GM19452 (cell line): ENCODE measurements around the gene CAPN15.

Experiments used
- ATAC-seq: cut with Tn5 transposase; IDR thresholded peaks from one replicate; pipeline ENCODE4 v1.9.1; 2021; ENCODE audit not compliant: unreplicated experiment

Gene CAPN15

DNA sequence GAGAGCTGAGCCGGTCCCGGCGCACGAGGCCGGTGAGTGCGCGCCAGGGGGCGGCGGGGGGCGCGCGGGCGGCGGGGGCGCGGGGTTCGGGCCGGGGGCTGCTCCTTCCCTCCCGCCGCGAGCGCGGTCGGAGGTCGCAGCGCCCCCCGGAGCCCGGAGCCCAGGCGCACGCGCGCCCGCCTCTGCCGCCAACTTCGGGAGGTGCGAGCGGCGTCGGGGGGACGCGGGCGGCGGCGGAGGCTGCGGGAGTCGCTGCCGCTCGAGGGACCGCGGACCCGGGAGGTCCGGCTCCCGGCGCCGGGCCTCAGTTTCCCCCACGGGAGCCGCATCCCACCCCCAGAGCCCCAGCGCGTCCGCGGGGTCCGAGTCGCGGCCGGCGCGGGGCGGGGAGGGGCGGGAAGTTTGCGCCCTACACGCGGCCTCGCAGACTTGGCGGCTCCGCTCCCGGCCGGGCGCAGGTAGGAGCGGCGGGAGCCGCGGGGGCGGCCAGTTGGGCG is 32.7 kb downstream of the CAPN15 start, which contains the start of gene PRR35:
TSS of gene PRR35 (plus strand) at position 191 of the 497 bp plus-strand sequence. CDS start 2,901 bp downstream, outside the sequence.
- ATAC-seq = no peak

- ATAC-seq = no peak
These were observed 33.3 kb downstream of the CAPN15 start for GRCh38 chr16:560701-561412.

DNA sequence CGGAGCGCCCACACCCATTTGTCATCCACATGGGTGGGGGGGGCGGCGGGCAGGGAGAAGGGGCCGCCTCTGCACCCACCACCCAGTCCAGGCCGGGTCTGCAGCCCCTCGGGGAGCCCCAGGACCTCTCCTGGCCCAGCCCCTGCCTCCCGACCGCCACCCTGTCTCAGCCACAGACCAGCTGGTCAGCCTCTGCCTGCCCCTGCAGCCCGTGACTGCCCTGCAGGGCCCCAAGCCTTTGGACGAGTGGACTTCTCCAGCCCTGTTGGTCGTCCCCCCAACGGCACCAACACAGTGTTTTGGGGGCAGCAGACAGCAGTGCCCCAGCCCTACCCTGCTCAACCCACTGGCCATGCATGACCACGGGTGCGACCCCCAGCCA is 33.9 kb downstream of the CAPN15 start:
- ATAC-seq = no peak

GRCh38 chr16:561957-562938 is 34.7 kb downstream of the CAPN15 start:
- no peak for ATAC-seq

GRCh38 chr16:563072-563644 is 35.6 kb downstream of the CAPN15 start:
- ATAC-seq = no peak

- no peak for ATAC-seq
These were observed 37.3 kb downstream of the CAPN15 start for GRCh38 chr16:564690-565418.

- no peak for ATAC-seq
These were observed 38.2 kb downstream of the CAPN15 start for GRCh38 chr16:565419-566330.

DNA sequence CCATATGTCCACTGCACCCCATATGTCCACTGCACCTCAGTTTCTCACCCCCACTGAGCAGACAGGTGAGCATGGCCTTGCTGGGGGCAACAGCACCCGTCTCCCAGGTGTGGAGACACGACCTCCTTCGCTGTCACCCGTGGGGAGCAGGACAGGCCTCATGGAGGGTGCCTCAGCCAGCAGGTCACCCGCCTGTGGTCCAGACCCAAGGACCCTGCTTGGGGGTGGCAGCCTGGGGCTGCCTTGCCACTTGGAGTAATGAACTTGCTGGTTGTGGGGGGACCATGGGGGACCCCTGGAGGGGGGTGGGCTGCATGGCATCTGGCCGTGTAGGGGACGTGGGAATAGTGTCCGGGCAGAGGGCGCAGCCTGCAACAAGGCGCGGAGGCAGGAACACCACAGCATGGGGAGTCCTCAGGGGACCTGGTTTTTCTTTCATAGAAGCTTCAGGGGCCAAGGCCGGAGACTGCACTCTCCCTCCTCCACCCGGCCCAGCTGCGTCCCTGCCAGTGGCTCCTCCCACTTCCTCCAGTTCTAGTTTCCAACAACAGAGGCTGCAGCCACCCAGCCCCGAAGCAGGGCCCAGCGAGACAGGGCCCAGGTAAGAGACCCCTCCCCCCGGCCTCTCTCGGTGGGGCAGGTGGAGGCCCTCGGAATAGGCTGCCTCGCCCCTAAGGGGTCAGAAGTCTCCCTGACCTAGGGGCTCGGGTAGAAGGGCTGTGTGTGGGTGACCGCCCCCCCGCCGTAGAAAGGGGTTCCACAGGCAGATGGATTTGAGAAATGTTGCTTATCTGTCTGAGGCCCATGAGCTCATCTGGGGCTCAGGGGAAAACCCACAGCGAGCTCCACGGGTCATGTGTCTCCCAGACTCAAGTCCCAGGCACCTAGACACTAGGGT is 39.2 kb downstream of the CAPN15 start, which contains the start of gene NHLRC4:
TSS of gene NHLRC4 (plus strand) at position 531 of the 898 bp plus-strand sequence. CDS start 1,043 bp downstream, outside the sequence.
- peak; percentile 48 for ATAC-seq

DNA sequence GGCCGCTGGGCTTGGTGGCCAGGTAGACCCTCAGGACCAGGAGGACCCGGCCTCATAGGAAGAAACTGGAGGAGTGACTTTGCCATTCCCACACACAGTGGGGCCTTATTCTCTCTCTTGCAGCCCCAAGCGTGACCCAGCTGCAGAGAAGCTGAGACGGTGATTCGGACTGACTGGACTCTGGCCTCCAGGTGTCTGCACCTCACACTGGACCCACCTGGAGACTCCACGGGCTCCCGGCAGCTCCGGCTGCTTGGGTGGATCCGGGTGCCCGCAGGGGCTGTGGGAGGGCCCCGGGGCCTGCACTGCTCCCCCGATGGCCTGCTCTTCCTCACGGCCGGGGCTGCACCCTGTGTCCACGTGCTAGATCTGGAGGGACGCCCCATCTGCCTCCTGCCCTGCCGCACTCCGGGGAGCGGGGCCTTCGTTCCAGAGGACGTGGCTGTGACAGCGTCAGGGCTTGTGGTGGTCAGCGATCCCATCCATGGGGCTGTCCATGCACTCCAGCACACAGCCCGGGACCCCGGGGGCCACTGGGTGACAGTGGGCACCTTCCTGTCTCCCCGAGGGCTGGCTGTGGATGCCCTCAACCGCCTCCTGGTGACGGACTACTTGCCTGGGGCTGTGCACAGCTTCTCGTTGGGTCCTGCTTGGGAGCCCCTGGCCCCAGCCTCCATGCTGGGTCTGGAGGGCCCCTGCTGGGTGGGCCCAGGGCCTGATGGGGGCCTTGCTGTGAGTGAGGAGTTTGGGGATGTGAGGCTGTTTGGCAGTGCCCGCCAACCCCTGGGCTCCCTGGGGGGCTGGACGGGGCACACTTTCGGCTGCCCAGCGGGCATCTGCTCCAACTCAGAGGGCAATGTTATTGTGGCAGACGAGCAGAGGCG is 40.1 kb downstream of the CAPN15 start:
- no peak for ATAC-seq

DNA sequence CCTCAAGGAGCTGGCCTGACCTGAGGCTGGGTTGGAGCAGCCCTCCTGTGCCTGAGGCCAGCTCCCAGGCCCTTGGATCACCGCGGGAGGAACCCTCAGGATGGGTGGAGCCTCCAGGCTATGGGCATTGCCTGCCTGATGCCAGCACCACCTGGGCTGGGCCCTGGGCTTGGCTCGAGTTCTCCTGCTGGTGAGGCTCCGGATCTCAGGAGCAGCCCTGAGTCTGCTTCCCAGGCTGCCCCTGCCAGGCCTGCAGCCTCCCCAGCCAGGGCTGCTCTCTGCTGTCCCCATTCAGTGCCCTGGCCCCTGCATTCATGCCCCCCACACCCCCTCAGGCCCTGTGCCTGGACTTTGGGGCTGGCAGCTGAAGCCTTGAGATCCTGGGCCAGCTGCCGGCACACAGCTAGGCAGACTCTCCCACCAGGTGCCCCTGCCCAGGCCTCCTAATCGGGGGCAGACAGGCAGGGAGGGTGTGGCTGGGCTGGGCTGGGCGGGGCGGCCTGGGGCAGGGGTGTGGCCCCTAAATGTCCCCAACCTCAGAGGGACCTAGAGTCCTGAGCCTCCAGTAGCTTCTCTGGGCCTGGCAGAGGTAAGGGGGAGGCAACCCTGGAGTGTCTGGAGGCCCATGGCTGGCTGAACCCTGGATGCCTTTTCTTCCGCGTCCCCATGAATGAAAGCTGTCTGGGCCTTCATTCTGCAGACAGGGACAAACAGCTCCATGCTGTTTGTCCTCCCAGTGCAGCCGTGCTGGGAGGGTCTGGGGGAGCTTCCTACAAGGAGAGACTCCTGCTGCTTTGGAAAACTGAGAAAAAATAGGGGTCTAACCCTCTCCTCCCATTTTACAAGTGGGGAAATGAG is 41.1 kb downstream of the CAPN15 start:
- ATAC-seq = no peak

DNA sequence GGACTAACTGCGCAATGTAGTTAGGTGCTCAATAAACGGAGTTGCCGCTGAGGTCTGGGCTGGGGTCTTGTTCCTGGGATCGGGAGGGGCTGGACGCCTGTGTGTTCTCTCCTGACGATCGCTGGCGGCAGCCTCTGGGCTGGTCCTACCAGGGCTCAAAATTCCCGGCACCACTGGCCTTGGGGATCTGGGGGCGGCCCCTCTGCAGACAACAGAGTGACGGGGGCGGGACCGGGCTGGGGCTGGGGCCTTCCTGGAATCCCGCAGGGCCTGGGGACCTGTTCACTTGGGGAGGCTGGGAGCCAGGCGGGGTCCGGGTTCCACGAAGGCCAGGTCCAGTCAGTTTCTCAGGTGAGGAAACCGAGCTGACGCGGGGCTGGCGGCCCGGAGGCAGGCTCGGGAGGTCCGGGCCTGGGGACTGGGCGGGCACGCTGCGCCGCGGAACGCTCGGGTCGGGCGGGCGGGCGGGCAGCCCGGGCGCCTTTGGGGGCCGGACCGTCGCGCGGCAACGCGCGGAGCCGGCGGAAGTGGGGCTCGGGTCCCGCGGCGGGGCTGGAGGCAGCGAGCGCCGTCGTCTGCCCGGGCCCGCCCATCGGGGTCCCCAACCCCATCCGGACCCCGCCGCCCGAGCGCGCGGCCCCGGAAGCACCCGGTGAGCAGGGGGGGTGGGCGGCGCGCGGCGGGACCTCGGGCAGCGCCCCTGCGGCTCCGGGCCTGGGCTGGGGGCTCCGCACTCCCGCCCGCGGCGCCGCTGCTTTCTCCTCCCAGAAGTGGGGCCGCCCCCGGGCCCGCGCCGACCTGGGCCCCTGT is 42.1 kb downstream of the CAPN15 start, which contains the start of gene PIGQ:
TSS of gene PIGQ (plus strand) at position 524 of the 810 bp plus-strand sequence. CDS start 4,107 bp downstream, outside the sequence.
- peak; percentile 56 for ATAC-seq

- no peak for ATAC-seq
These were observed 45.5 kb downstream of the CAPN15 start for GRCh38 chr16:572865-573650.

GRCh38 chr16:574021-574760 is 46.7 kb downstream of the CAPN15 start:
- ATAC-seq = no peak
